Transverse colon (tissue), 4 donors: ENCODE measurements around the gene TMEM114.

Experiments used
- EP300 ChIP-seq: sonication (generic); formaldehyde crosslinking; IDR thresholded peaks from one replicate; pipeline ENCODE4 v1.6.1; 2017; ENCODE audit warnings: antibody characterized with exemption, low read depth
- POLR2AphosphoS5 ChIP-seq, 3 donors: sonication (generic); formaldehyde crosslinking; IDR thresholded peaks; one replicate each; pipeline ENCODE4 v1.6.1; 2016; ENCODE audit warnings: antibody characterized with exemption in 3 of 3
- TF ChIP-seq, protein P1 (sequence below), 5 experiments: fragments of 200-600 bp in 3 of 5; fragments of 450-650 bp in 2 of 5; sonication (generic) in 3 of 5; IDR thresholded peaks; 1 replicate in 2 of 5; 2 replicates in 3 of 5; pipeline ENCODE4 v1.5.1; 2016 to 2017; ENCODE audit warnings: antibody characterized with exemption in 5 of 5, inconsistent platforms in 3 of 5, mild to moderate bottlenecking in 2 of 5, moderate library complexity in 1 of 5

GRCh38 chr16:8541868-8542267 is 48.4 kb downstream of the TMEM114 start:
- TF ChIP-seq, protein P1, sequence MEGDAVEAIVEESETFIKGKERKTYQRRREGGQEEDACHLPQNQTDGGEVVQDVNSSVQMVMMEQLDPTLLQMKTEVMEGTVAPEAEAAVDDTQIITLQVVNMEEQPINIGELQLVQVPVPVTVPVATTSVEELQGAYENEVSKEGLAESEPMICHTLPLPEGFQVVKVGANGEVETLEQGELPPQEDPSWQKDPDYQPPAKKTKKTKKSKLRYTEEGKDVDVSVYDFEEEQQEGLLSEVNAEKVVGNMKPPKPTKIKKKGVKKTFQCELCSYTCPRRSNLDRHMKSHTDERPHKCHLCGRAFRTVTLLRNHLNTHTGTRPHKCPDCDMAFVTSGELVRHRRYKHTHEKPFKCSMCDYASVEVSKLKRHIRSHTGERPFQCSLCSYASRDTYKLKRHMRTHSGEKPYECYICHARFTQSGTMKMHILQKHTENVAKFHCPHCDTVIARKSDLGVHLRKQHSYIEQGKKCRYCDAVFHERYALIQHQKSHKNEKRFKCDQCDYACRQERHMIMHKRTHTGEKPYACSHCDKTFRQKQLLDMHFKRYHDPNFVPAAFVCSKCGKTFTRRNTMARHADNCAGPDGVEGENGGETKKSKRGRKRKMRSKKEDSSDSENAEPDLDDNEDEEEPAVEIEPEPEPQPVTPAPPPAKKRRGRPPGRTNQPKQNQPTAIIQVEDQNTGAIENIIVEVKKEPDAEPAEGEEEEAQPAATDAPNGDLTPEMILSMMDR (IDR thresholded peaks at IDR 0.05), result no peak
- TF ChIP-seq EP300 (no peak), POLR2AphosphoS5 (IDR thresholded peaks at IDR 0.05) (no peak)
